NCI-H1694 treated with DMSO at 0.1 percent for 48 hours (cell line): ENCODE measurements around the gene C2CD5.
A peak's percentile ranks its signal among the peaks of the same experiment; 100 is the strongest.
"Not testable (repeated sequence)": the region's sequence is repeated elsewhere in the genome, so short reads cannot be mapped to it uniquely, and the experiment has no call there.

ENCODE experiments used
- DNase-seq: peaks from one replicate; lab custom pipeline; 2025; lab: John Stamatoyannopoulos, UW

C2CD5 gene

DNA sequence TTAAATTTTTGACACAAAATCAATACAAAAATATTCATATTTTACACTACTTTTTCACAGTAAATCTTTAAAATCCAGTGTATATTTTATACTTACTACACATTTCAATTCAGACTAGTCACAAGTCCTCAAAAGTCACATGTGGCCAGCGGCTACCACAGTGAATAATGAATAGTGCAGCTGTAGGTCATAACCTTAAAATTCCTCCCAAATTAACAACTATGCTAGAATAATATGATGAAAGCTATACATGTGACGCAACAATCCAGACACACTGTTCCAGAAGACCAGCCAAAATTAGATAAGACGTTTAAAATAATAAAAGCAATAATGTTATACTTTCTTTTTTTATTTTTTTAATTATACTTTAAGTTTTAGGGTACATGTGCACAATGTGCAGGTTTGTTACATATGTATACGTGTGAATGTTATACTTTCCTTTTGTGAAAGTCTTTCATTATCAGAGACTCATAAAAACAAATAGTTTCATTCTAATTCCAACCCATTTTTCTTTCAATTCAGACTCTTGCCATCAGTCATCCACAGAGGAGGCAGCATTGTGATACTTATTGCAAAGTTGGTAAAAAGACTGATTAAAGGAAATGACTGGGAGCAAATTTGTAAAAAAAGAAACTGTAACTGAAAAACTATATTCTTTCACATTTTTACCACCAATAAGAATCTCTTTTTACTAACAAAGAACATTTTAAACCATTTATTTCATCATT lies 67.0 kb downstream of the C2CD5 start:
- DNase-seq, result no peak

DNA sequence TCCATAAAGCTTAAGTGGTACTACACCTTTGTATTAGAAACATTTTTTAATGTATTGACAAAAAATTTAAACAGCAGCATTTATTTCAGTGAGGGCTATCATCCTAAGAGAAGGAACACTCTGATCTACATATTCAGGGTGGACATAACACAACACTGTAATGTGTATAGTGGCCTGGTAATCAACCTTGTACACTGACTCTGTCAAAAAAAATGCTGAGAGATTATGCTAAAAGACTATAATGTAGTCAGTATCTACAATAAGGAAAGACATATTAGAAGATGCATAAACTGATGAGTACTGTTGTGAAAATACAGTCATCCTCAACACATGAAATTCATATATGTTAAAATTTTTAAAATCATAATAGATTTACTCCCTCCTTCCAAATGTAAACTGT lies 68.2 kb downstream of the C2CD5 start:
- DNase-seq, result no peak

DNA sequence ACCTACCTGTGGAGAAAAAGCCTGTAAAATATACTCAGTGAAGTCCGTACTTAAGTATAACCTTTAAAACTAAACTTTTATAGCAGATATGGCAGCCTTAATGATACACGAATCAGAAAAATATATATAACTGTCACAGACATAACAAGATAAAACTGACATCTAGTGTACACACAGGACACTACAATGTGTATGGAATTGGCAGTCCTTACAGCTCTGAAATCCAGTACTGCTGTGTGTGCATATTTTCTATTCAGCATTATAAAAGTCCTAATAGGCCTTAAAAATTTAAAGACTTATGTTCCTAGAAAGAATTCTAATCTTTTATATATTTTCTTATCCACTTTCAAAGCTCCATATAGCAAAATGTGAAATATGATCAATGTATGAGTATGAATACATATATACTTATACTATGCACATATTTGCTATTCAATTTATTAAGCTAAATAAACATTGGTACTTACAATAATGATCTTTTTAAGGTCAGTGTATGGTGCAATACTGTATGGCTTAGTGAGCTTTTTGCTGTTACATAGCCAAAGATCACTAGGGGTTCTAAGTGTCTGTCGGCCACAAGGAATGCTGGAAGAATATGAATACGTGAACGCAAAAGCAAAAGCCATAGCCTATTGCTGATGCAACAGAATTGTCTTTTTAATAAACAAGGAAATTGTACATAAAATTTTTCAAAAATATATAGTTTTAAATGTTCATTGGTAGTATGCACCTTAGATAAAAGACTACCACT lies 69.2 kb downstream of the C2CD5 start:
- no peak for DNase-seq

DNA sequence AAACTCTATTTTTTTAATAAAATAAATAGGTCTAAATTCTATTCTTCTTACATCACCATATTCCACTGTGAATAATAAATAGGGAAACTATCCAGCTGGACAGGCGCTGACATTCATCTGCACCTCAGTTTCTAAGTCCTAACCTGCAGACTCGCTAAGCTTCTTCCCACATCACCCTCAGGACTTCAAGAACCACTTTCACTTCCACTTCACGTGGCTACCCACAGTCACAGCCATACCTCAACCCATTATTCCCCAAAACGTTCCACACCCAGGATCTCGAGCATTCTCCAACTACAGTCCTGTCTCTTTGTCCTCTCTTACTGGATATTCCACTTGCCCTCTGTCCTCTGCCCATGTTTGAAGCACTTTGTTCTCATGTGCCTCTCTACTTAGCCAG lies 71.1 kb downstream of the C2CD5 start:
- DNase-seq, result no peak

DNA sequence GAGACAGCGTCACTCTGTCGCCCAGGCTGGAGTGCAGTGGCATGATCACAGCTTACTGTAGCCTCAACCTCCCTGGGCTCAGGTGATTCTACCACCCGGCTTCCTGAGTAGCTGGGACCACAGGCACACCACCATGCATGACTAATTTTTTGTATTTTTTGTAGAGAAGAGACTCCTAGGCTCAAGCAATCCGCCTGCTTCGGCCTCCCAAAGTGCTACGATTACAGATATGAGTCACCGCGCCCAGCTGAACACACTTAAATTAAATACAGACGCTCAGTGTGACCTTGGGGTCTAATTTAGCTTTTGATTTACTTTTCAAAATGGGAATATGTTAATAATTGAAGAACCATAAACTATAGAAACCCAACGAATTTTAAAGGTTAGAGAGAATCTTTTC lies 77.2 kb downstream of the C2CD5 start:
- DNase-seq, result no peak

DNA sequence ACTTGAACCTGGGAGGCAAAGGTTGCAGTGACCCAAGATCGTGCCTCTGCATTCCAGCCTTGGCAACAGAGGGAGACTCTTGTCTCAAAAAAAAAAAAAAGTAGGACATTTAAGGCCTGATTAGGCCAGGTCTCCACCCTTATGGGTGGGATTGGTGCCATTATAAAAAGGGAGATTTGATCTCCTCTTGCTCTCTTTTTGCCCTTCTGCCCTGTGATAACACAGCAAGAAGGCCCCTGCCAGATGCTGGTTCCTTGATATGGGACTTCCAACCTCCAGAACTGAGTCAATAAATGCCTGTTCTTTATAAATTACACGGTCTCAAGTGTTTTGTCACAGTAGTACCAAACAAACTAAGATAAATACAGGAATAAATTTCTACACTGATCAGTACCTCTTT lies 81.0 kb downstream of the C2CD5 start:
- no peak for DNase-seq

DNA sequence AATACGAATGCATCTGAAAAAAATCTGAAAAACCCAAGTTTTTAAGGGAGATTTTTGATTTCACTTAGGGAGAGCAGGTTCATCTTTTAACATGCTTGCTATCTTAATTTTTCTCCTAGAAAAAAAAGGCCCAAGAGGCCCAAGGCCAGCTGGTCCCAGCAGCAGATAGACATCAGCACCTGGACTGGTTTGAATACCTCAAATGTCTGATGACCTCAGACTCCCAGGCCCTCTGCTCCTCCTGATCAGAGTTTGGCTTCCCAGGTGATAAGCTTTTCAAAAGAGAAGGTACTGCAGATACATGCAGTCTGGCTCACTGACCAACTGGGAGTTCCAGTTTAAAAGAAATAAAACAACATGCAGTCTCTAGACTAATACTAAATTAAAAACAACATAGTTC lies 82.6 kb downstream of the C2CD5 start:
- DNase-seq, result no peak

DNA sequence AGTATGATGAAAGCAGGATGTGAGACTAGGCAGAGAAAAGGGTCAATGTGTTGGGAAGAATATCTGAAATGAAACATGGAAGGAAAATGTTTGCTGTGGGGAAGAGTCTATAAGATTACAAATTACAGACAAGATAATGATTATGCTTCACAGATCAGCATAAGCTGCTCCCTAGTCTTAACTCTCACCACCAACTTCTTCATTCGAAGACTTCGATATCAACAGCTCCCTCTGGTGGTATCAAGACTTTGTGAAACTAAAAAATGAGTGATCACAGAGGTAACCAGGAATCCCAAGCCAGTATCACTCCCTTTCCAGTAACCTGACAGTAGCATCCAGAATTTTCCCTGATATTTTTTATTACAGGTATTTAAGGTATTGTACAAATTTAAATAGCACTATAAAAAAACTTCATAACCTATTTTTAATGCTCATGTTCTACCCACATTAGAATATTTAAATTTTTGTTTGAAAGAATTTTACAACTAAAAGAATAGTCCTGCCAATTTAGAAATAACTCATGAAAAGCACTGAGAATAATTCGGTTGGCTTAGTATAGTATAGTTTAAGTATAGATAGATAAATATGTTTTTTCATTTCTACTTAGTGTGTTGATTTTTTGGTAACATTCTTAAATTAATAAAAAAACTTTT lies 84.4 kb downstream of the C2CD5 start:
- DNase-seq, result peak; percentile 34

DNA sequence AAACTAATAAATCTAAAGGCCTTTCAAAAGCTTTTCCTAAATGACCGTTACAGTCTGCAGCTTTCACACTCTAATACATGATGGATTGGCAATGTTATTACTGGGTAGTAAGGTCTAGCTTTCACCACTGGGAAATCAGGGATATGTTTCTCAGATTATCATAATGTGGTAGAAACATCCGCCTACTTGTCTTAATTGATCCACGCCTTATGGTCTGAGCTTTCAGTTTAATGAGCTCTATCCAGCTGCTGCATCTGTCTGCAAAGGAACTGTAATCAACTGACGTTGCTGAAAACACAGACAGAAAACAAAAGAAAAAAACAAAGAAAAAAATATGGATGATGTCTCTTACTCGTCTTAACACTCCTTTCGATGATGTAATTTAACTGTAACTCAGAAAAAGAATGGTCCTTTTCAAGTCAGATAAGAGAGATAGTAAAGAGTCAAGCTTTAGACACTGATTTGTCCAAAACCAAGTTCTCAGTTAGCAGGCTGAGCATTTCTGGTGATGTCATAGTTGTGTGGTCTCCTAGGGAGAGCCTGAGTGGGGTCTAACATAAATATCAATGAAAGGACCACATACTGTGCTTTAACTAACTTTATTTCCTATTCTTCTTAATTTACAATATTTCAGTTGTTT lies 85.9 kb downstream of the C2CD5 start:
- peak; percentile 76 for DNase-seq

DNA sequence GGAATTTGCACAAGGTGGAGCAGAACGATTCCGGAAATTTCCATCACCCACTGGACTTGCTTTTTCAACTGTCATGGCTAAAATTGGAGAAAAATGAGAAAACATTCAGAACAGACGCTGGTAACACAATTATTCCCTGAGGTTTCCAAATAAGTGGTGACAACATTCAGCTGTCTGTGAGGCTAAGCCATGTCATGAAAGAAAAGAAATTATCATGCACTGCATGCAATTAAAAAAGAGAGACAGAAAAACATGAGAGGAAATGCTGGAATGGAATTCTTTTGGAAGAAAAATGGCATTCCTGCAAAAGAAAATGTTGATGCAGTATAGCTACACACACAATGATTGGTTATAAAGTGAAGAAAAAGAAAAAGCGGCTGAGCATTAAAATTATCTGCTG lies 87.3 kb downstream of the C2CD5 start:
- DNase-seq, result no peak

DNA sequence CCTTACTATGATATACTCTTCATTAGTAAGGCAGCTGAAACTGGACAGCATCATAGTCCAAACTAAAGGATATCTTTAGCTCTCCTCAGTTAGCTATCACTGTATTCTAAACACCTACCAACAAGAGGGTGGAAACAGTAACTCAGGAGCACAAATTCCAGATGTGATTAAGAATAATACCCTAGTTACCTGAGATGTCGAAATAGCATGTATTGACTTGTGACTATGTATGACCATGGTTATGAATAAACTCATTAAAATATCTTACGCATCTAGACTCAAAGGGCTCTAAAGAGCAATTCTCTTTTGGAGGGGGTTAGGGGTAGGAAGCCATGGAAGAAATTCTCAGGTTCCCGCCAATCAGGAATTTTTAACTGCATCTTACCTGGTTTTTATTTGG lies 90.8 kb downstream of the C2CD5 start:
- no peak for DNase-seq

DNA sequence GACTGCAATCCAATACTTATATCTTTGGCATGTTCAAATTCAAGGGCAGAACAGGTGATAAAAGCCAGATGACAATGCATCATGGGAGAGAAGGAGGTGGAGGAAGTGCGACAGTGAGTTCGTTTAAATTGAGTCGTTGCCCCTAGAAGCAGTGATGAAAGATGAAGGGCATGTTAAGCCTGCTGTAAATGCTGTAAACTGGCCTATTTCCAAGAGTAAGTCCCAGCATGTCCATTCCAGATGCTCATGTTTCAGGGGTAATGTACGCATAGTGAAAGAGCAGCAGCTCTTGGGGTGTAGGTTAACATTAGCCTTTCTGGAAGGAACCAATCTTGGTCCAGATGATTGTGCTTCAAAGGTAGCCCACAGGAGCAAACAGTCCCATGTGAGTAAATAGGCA lies 97.1 kb downstream of the C2CD5 start:
- peak; percentile 81 for DNase-seq

DNA sequence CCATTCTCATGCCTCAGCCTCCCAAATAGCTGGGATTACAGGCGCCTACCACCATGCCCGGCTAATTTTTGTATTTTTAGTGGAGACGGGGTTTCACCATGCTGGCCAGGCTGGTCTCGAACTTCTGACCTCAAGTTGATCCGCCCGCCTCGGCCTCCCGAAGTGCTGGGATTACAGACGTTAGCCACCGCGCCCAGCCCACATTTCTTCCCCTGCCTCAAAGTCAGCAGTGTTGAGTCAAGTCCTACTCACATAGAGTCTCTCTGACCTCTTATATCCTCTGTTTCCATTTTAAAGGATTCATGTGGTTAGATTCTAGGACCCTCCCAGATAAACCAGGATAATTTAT lies 100.1 kb downstream of the C2CD5 start:
- not testable (repeated sequence) for DNase-seq

DNA sequence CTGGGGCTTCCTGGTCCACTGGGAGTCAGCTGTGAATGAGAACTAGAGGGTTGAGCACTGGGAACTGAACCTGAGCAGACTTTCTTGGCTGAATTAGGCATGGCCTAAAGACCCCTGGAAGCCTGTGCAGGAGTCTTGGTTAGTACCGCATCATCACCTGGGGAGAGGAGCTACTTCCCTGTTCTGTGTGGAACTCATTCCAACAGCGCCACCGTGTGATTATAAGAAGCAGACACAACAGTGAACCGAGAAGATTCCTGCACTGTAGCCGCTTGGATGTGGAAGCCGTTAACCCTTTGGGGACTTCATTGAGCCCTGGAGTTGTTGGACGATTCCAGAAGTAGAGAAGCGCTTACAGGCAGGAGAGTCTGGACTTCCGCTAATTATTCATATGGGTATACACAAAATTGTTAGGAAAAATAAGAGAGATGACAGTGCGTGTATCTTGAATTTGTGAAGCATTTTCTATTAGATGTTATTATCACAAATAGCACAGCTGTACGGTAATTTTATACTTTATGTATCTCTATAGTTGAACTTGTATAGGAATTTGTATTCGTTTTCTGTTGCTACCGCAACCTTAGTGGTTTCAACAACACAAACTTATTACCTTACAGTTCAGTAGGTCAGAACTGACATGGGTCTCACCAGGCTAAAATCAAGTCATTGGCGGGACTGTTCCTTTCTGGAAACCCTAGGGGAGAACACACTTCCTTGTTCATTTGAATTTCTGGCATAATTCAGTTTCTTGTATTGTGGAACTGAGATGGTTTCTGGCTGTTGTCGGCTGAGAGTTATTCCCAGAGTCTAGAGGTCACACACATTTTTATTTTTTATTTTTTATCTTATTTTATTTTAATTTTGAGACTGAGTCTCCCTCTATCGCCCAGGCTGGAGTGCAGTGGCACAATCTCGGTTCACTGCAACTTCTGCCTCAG lies 100.7 kb downstream of the C2CD5 start:
- peak; percentile 90 for DNase-seq

DNA sequence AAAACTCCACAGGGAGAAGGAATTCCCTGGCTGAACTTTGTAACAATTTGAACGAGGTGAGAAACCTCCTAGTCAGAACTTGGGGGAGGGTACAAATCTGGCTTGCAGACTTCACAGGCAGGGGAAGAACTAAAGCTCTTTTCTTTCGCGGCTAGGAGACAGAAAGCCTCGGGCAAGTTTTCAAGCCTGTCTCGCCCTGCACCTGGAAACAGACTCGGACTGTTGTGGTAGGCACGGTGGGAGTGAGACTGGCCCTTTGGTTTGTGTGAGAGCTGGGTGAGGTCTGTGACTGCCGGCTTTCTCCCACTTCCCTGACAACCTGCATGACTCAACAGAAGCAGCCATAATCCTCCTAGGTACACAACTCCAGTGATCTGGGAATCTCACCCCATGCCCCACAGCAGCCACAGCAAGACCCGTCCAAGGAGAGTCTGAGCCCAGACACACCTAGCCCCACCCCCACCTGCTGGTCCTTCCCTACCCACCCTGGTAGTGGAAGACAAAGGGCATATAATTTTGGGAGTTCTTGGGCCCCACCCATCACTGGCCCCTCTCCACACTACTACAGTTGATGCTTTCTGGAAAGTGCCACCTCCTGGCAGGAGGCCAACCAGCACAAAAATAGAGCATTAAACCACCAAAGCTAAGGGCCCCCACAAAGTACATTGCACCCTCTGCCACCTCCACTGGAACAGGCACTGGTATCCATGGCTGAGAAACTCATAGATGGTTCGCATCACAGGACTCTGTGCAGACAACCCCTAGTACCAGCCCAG lies 107.1 kb downstream of the C2CD5 start:
- DNase-seq, result no peak

DNA sequence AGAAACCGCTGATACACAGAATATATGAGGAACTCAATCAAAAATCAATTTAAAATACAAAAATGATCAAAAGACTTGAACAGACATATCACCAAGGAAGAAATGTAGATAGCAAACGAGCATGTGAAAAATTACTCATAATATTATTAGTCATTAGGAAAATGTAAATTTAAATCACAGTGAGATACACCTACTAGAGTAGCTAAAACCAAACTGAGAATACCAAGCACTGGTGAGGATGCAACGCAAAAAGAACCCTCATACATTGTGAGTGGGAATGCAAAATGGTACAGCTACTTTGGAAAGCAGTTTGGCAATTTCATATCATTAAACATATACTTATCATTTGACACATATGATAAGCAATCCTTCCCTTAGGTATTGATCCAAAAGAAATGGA lies 108.8 kb downstream of the C2CD5 start:
- no peak for DNase-seq

DNA sequence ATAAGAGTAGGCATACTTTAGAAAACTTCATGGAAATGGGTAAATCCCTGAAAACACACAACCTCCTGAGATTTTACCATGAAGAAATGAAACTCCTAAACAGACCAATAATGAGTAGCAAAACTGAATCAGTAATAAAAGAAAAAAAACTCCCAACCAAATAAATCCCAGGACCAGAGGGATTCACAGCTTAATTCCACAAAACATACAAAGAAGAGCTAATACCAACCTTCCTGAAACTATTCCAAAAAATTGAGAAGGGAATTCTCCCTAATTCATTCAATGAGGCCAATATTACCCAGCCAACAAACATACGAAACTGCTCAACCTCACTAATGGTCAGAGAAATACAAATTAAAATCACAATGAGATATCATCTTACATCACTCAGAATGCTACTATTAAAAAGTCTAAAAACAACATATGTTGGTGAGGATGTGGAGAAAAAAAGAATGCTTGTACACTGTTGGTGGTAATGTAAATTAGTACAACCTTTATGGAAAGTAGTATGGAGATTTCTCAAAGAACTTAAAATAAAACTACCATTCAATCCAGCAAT lies 112.6 kb downstream of the C2CD5 start:
- no peak for DNase-seq

DNA sequence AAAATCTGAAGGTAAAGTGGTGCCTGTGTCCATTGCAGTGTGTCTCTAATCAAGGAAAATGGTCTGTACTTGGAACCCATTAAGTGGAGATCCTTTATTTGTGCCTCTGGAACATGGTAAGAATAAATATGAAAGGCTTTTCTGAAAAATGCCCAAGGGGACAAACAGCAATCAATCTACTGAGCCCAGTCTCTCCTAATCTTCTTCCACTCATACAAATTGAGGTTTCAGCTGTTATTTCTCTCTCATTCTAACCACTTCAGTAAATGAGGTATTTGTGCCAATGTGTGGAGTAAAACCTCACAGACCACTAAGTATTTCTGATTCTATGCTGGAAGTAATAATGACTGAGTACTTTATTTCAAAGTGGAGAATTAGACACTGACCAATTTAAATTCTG lies 127.5 kb downstream of the C2CD5 start:
- DNase-seq, result no peak

DNA sequence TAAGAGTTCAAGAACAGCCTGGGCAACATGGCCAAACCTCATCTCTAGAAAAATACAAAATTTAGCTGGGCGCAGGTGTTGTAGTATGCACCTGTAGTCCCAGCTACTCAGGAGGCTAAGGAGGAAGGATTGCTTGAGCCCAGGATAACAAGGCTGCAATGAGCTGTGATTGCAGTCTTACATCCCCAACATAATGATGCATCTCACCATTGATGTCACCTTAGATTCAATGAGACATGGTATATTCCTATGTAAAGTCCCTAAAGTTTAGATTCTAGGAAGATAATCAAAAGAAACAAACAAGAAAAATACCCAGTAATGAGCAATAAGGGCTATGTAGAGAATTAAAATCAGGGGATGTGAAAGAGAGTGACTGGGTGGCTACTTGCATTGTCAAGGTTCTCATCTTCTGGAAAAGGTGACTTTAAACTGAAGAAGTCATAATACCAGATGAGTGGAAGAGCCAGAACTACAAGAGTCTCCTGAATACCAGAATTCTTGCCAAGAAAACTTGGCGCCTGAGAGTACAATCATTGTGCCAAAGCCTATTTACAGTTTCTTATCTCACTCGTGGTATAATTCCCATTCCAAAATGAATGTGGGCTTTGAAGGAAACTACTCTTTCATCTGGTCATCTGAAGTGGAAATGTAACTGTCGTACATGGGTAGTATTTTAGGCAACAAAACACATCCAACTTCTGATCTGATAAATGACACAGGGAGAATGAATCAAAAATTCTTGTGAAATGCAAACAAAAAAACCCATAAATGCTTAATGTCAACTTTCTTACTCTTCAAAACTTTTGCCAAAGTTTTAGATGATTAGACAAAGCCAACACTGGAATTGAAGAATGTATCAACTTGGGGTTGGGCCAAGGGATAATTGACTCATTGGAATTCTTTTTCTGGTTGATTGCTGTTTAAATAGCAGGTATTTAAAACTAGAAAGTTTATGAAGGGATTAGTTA lies 128.7 kb downstream of the C2CD5 start:
- DNase-seq, result no peak
